Adrenal gland (tissue), 12 donors: ENCODE data around the gene NUCKS1. TPM values are rescaled to one million over a fixed set of nuclear protein-coding genes. Genes with fewer than 3 reads are reported as not detected.

Experiments
- DNase-seq, 7 donors: peaks; one replicate each; pipeline ENCODE4 v3.0.0-alpha.2; 2019 to 2020
- H3K27ac ChIP-seq, 5 donors: fragments of 200-600 bp; sonication (generic) in 4 of 5; 1 replicate in 3 of 5; 2 replicates in 2 of 5; pipeline versions ENCODE4 v1.5.1 to v1.8.0; 2016 to 2020; ENCODE audit warnings: mild to moderate bottlenecking in 1 of 5
- H3K27me3 ChIP-seq: fragments of 200-600 bp; 2 replicates; pipeline ENCODE4 v1.8.0; 2021
- H3K36me3 ChIP-seq, 2 donors: fragments of 200-600 bp; replicated peaks in 1 of 2; 1 replicate in 1 of 2; 2 replicates in 1 of 2; pipeline versions ENCODE4 v1.5.1 to v1.8.0; 2018 to 2022
- H3K4me1 ChIP-seq, 2 donors: fragments of 200-600 bp; replicated peaks in 1 of 2; 1 replicate in 1 of 2; 2 replicates in 1 of 2; pipeline versions ENCODE4 v1.5.1 to v1.8.0; 2018 to 2021
- H3K4me3 ChIP-seq, 4 donors: fragments of 200-600 bp; sonication (generic) in 3 of 4; one replicate each; pipeline ENCODE4 v1.5.1; 2016 to 2018
- H3K9me3 ChIP-seq, 3 donors: fragments of 200-600 bp; sonication (generic) in 1 of 3; replicated peaks in 1 of 3; 1 replicate in 2 of 3; 2 replicates in 1 of 3; pipeline versions ENCODE4 v1.5.1 to v1.8.0; 2016 to 2021
- CTCF ChIP-seq, 6 experiments: fragments of 450-650 bp in 4 of 6; fragments of 200-600 bp in 2 of 6; sonication (generic) in 1 of 6; IDR thresholded peaks; 1 replicate in 5 of 6; 2 replicates in 1 of 6; pipeline versions ENCODE4 v1.5.1 to v1.8.0; 2016 to 2021; ENCODE audit warnings: antibody characterized with exemption in 6 of 6, mild to moderate bottlenecking in 2 of 6, moderate library complexity in 1 of 6
- POLR2A ChIP-seq, 2 donors: fragments of 450-650 bp; IDR thresholded peaks; one replicate each; pipeline ENCODE4 v1.6.1; 2017; ENCODE audit warnings: antibody characterized with exemption in 2 of 2, mild to moderate bottlenecking in 2 of 2, moderate library complexity in 1 of 2
- WGBS, 4 donors: extraction: QIAGEN DNeasy Blood & Tissue Kit in 2 of 4; methylation state at CpG; one replicate each; pipeline versions ENCODE4 v1.1.5 to v1.1.7; 2013 to 2017; 5-methylcytosine and 5-hydroxymethylcytosine counted together
- intact Hi-C, 2 donors: fragments of 100-400 bp; cut with DNase I; formaldehyde crosslinking; loops; one replicate each; pipeline versions ENCODE4 v1.14.1 to v1.15.0; 2022 to 2023
- polyA plus RNA-seq, 3 donors: library from polyadenylated mRNA; stranded (reverse); fragments of 200-250 nt in 2 of 3; fragments of 350-450 nt in 1 of 3; fragmentation: Illumina TruSeq in 1 of 3; extraction: RNeasy Lipid Tissue Mini Kit (QIAGEN cat#74804) in 1 of 3; gene quantifications; one replicate each; pipeline ENCODE4 v1.2.3, GENCODE V29; 2013 to 2014
- total RNA-seq, 9 donors: library from RNA; depleted of rRNA in 4 of 9; stranded (reverse); fragments of >200 nt in 4 of 9; fragments of 120-200 nt in 1 of 9; fragmentation: NEBNext Ultra II Directional in 1 of 9; extraction: Animal tissue kit (Norgen Biotek cat#: 25700) in 1 of 9; gene quantifications; one replicate each; pipeline versions ENCODE4 v1.1.0 to v1.2.4, GENCODE V29; 2013 to 2023
- donor health status: healthy with polysubstance abuse.
- donor health status: Bipolar disorder and iron deficiency.
- donor health status: DM: yes; HTN: yes; CAD: no.
- donor health status: DM: no; HTN: no; CAD: no.
- donor health status: DM: no; HTN: no; CAD: no.
- donor health status: DM: yes; HTN: yes; CAD: no.

NUCKS1 gene
- total and polyA plus RNA-seq, 12 donors = 33.1 to 161 (median 122) TPM

GRCh38 chr1:205769641-205770365 lies 19.8 kb upstream of the NUCKS1 start:
- intact Hi-C loops = no loop called here
- Histone ChIP-seq H3K27me3 (no peaks in the 10 kb centered on the region), H3K4me3 (no peak overlapping the region), H3K27ac (no peak overlapping the region), H3K36me3 (peaks cover 0 to 5% of the 10 kb centered on the region in 2 donors), H3K4me1 (peaks cover 0 to 4% of the 10 kb centered on the region in 2 donors), H3K9me3 (no peaks in the 10 kb centered on the region)
- TF ChIP-seq CTCF (IDR thresholded peaks at IDR 0.05) = no peak
- TF ChIP-seq POLR2A (IDR thresholded peaks at IDR 0.05) = no peak
- WGBS, 4 donors = 82 to 88% (median 86%) methylated on average over 8 of the region's 8 CpGs
- no peak for DNase-seq

GRCh38 chr1:205767248-205767647 lies 17.3 kb upstream of the NUCKS1 start:
- WGBS, 4 donors = 79 to 84% (median 81%) methylated on average over 3 of the region's 3 CpGs
- no peaks in the 10 kb centered on the region for H3K9me3 ChIP-seq
- H3K4me3 ChIP-seq = no peak overlapping the region
- H3K4me1 ChIP-seq = no peaks in the 10 kb centered on the region
- no peak for DNase-seq
- peaks cover 0 to 5% of the 10 kb centered on the region in 2 donors for H3K36me3 ChIP-seq
- H3K27ac ChIP-seq = no peak overlapping the region
- TF ChIP-seq POLR2A (IDR thresholded peaks at IDR 0.05) (no peak), CTCF (IDR thresholded peaks at IDR 0.05) (no peak)
- H3K27me3 ChIP-seq = no peaks in the 10 kb centered on the region
- intact Hi-C loops = no loop called here

- H3K27ac ChIP-seq = no peak overlapping the region
- H3K27me3 ChIP-seq = no peaks in the 10 kb centered on the region
- no peaks in the 10 kb centered on the region for H3K9me3 ChIP-seq
- H3K4me3 ChIP-seq = no peak overlapping the region
- intact Hi-C loops = no loop called here
- H3K4me1 ChIP-seq = no peaks in the 10 kb centered on the region
- WGBS, 4 donors = 71 to 97% (median 93%) methylated on average over 3 of the region's 3 CpGs
- H3K36me3 ChIP-seq = peaks cover 0 to 5% of the 10 kb centered on the region in 2 donors
- no peak for DNase-seq
- TF ChIP-seq POLR2A (IDR thresholded peaks at IDR 0.05) (no peak), CTCF (IDR thresholded peaks at IDR 0.05) (no peak)
These were observed 16.6 kb upstream of the NUCKS1 start for GRCh38 chr1:205766570-205766969.

- intact Hi-C loops = no loop called here
- 64 to 68% (median 66%) methylated on average over 5 of the region's 5 CpGs for WGBS, 4 donors
- TF ChIP-seq CTCF (IDR thresholded peaks at IDR 0.05) = no peak
- no peak for TF ChIP-seq POLR2A (IDR thresholded peaks at IDR 0.05)
- no peak overlapping the region for H3K4me3 ChIP-seq
- H3K36me3 ChIP-seq = peaks cover 0 to 5% of the 10 kb centered on the region in 2 donors
- H3K4me1 ChIP-seq = no peaks in the 10 kb centered on the region
- no peak overlapping the region for H3K27ac ChIP-seq
- H3K27me3 ChIP-seq = no peaks in the 10 kb centered on the region
- no peak for DNase-seq
- H3K9me3 ChIP-seq = no peaks in the 10 kb centered on the region
These were observed 16.1 kb upstream of the NUCKS1 start for GRCh38 chr1:205766038-205766437.
